Tibial nerve (tissue), 3 donors: Measurements from ENCODE around the gene MUC5AC.
"Not testable (repeated sequence)": the region's sequence is repeated elsewhere in the genome, so short reads cannot be mapped to it uniquely, and the experiment has no call there.

Experiments
- POLR2A ChIP-seq, 2 donors: fragments of 450-650 bp; IDR thresholded peaks; one replicate each; pipeline ENCODE4 v1.6.1; 2017; ENCODE audit warnings: antibody characterized with exemption in 2 of 2, mild to moderate bottlenecking in 2 of 2, moderate library complexity in 2 of 2
- TF ChIP-seq, protein P1 (sequence below), 5 experiments: fragments of 200-600 bp in 3 of 5; fragments of 450-650 bp in 2 of 5; sonication (generic) in 3 of 5; IDR thresholded peaks; one replicate each; pipeline ENCODE4 v1.5.1; 2016 to 2019; ENCODE audit warnings: antibody characterized with exemption in 5 of 5, mild to moderate bottlenecking in 3 of 5, moderate library complexity in 2 of 5

- TF ChIP-seq POLR2A (IDR thresholded peaks at IDR 0.05), result not testable (repeated sequence)
- TF ChIP-seq, protein P1, sequence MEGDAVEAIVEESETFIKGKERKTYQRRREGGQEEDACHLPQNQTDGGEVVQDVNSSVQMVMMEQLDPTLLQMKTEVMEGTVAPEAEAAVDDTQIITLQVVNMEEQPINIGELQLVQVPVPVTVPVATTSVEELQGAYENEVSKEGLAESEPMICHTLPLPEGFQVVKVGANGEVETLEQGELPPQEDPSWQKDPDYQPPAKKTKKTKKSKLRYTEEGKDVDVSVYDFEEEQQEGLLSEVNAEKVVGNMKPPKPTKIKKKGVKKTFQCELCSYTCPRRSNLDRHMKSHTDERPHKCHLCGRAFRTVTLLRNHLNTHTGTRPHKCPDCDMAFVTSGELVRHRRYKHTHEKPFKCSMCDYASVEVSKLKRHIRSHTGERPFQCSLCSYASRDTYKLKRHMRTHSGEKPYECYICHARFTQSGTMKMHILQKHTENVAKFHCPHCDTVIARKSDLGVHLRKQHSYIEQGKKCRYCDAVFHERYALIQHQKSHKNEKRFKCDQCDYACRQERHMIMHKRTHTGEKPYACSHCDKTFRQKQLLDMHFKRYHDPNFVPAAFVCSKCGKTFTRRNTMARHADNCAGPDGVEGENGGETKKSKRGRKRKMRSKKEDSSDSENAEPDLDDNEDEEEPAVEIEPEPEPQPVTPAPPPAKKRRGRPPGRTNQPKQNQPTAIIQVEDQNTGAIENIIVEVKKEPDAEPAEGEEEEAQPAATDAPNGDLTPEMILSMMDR (IDR thresholded peaks at IDR 0.05), result not testable (repeated sequence)
Measured at GRCh38 chr11:1191786-1192470, 34.2 kb downstream of the MUC5AC start.
